ENCODE data around the gene SLC16A1. TPM values are rescaled to one million over a fixed set of nuclear protein-coding genes. Genes with fewer than 3 reads are reported as not detected.

SLC16A1 gene
- total and polyA plus RNA-seq, 2 donors (not counting 3 experiments of a cell fraction or from before 2014, with no cell fraction given), result 148 to 188 TPM

DNA sequence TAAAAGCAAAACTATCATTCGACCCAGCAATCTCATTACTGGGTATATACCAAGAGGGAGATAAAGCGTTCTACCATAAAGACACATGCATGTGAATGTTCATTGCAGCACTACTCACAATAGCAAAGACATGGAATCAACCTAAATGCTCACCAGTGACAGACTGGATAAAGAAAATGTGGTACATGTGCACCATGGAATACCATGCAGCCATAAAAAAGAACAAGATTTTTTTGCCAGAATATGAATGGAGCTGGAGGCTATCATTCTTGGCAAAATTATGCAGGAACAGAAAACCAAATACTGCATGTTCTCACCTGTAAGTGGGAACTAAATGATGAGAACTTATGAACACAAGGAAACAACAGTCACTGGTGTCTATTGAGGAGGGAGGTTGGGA lies 79.7 kb downstream of the SLC16A1 start:
- H3K27ac ChIP-seq (ENCODE audit: insufficient read depth, low read depth, low read length), result no peak overlapping the region
- no peaks in the 10 kb centered on the region for H4K20me1 ChIP-seq (replicated peaks; ENCODE audit: control insufficient read depth, extremely low read depth, insufficient read depth, low read length)
- no peak overlapping the region for H3K4me2 ChIP-seq (ENCODE audit: insufficient read depth, low read length)
- POLR2A ChIA-PET, result interaction anchor here (0.6 kb wide), 1 partner anchor 183 kb away, joined by 3 read pairs; no protein-coding TSS in a partner anchor
- no peaks in the 10 kb centered on the region for H3K27me3 ChIP-seq (ENCODE audit: control insufficient read depth in 2 of 2, insufficient read depth in 2 of 2, low read length in 2 of 2)
- no peak overlapping the region for H2AFZ ChIP-seq (ENCODE audit: low read depth, low read length)
- no peak overlapping the region for H3K4me3 ChIP-seq (replicated peaks in 1 of 3; ENCODE audit: insufficient read depth in 1 of 3, low read depth in 1 of 3, low read length in 3 of 3)
- dilution Hi-C loops (cut with MboI; ENCODE audit: extremely low pct_ligation_motif_present, low sequenced_read_pairs), result no loop called here
- TF ChIP-seq EZH2 (IDR thresholded peaks at IDR 0.05; ENCODE audit: borderline replicate concordance, low read depth, low read length, severe bottlenecking), result no peak
- no peak for TF ChIP-seq FOS (IDR thresholded peaks at IDR 0.05; ENCODE audit: borderline replicate concordance, insufficient read depth, low read length)
- no peak for TF ChIP-seq GATA2 (IDR thresholded peaks at IDR 0.05; ENCODE audit: insufficient read depth, insufficient read length, low read depth, low read length)
- TF ChIP-seq, protein P1, sequence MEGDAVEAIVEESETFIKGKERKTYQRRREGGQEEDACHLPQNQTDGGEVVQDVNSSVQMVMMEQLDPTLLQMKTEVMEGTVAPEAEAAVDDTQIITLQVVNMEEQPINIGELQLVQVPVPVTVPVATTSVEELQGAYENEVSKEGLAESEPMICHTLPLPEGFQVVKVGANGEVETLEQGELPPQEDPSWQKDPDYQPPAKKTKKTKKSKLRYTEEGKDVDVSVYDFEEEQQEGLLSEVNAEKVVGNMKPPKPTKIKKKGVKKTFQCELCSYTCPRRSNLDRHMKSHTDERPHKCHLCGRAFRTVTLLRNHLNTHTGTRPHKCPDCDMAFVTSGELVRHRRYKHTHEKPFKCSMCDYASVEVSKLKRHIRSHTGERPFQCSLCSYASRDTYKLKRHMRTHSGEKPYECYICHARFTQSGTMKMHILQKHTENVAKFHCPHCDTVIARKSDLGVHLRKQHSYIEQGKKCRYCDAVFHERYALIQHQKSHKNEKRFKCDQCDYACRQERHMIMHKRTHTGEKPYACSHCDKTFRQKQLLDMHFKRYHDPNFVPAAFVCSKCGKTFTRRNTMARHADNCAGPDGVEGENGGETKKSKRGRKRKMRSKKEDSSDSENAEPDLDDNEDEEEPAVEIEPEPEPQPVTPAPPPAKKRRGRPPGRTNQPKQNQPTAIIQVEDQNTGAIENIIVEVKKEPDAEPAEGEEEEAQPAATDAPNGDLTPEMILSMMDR (IDR thresholded peaks at IDR 0.05; ENCODE audit: extremely low read depth in 1 of 2, insufficient read depth in 1 of 2, low read depth in 1 of 2, low read length in 2 of 2), result no peak
- no peaks in the 10 kb centered on the region for H3K4me1 ChIP-seq (ENCODE audit: control insufficient read depth, extremely low read depth, insufficient read depth, low read length)
- FAIRE-seq, result no peak
- DNase-seq (ENCODE audit: low read depth, low spot score), result no peak
- intact Hi-C loops (cut with micrococcal nuclease), result no loop called here
- no TSS peak for BruUV-seq (replicated peaks)
- CTCF ChIA-PET, result interaction anchor here (1.2 to 6.9 kb wide), 2 partner anchors 166 to 197 kb away, joined by 4 to 74 read pairs; partner anchors contain the start of gene LRIG2
- no peaks in the 10 kb centered on the region for H3K36me3 ChIP-seq (ENCODE audit: control insufficient read depth in 2 of 2, extremely low read depth in 1 of 2, insufficient read depth in 2 of 2, low read length in 2 of 2)
- H3K9ac ChIP-seq (replicated peaks; ENCODE audit: extremely low read depth, insufficient read depth, low read length), result no peak overlapping the region
- H3K9me1 ChIP-seq (replicated peaks; ENCODE audit: control insufficient read depth, extremely low read depth, insufficient read depth, low read length), result no peaks in the 10 kb centered on the region
- H3K9me3 ChIP-seq (replicated peaks; ENCODE audit: control insufficient read depth, insufficient read depth, low read length), result no peaks in the 10 kb centered on the region
- no peaks in the 10 kb centered on the region for H3K79me2 ChIP-seq (ENCODE audit: control insufficient read depth, insufficient read depth, low read length)

DNA sequence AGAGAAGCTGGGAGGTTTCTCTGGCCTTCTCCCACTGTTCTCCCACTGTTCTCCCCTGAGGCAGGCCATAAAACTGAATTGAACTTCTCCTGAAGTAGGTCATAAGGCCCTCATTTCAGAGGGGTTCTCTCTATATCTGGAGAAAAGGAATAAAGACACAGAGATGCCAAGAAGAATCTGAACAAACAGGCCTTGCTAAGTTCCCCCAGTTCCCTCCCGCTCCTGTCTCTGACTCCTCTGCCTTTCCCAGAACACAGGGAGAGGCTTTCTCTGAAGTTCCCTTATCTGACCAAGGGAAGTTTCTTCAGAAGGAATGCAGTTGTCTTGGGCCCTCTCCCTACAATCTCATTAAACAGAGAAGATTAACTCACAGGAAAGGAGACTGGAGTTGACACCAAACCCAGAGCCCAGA lies 83.4 kb downstream of the SLC16A1 start:
- no peak for TF ChIP-seq EZH2 (IDR thresholded peaks at IDR 0.05; ENCODE audit: borderline replicate concordance, low read depth, low read length, severe bottlenecking)
- no peak for TF ChIP-seq MYC (IDR thresholded peaks at IDR 0.05; ENCODE audit: low read depth, low read length)
- no peak for TF ChIP-seq FOS (IDR thresholded peaks at IDR 0.05; ENCODE audit: borderline replicate concordance, insufficient read depth, low read length)
- TF ChIP-seq, protein P1 (IDR thresholded peaks at IDR 0.05; ENCODE audit: extremely low read depth in 1 of 2, insufficient read depth in 1 of 2, low read depth in 1 of 2, low read length in 2 of 2), result no peak
- TF ChIP-seq, protein P2, sequence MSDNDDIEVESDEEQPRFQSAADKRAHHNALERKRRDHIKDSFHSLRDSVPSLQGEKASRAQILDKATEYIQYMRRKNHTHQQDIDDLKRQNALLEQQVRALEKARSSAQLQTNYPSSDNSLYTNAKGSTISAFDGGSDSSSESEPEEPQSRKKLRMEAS (IDR thresholded peaks at IDR 0.05; ENCODE audit: insufficient read depth, insufficient read length), result no peak
- TF ChIP-seq JUN (IDR thresholded peaks at IDR 0.05; ENCODE audit: borderline replicate concordance, insufficient read depth, insufficient read length, low read depth), result no peak
- intact Hi-C loops (cut with micrococcal nuclease) (no loop called here), dilution Hi-C loops (cut with MboI; ENCODE audit: extremely low pct_ligation_motif_present, low sequenced_read_pairs) (no loop called here)
- POLR2A ChIA-PET, result no interaction called here
- Histone ChIP-seq H2AFZ (ENCODE audit: low read depth, low read length) (peak overlapping the region; percentile 38), H3K36me3 (ENCODE audit: control insufficient read depth in 2 of 2, extremely low read depth in 1 of 2, insufficient read depth in 2 of 2, low read length in 2 of 2) (no peaks in the 10 kb centered on the region), H3K79me2 (ENCODE audit: control insufficient read depth, insufficient read depth, low read length) (no peaks in the 10 kb centered on the region), H3K9me3 (replicated peaks; ENCODE audit: control insufficient read depth, insufficient read depth, low read length) (no peaks in the 10 kb centered on the region), H3K4me2 (ENCODE audit: insufficient read depth, low read length) (no peak overlapping the region), H3K4me1 (ENCODE audit: control insufficient read depth, extremely low read depth, insufficient read depth, low read length) (peaks cover 23% of the 10 kb centered on the region), H3K9ac (replicated peaks; ENCODE audit: extremely low read depth, insufficient read depth, low read length) (no peak overlapping the region), H3K4me3 (replicated peaks in 1 of 3; ENCODE audit: insufficient read depth in 1 of 3, low read depth in 1 of 3, low read length in 3 of 3) (no peak overlapping the region), H3K27ac (ENCODE audit: insufficient read depth, low read depth, low read length) (no peak overlapping the region), H3K9me1 (replicated peaks; ENCODE audit: control insufficient read depth, extremely low read depth, insufficient read depth, low read length) (no peaks in the 10 kb centered on the region), H4K20me1 (replicated peaks; ENCODE audit: control insufficient read depth, extremely low read depth, insufficient read depth, low read length) (no peaks in the 10 kb centered on the region), H3K27me3 (ENCODE audit: control insufficient read depth in 2 of 2, insufficient read depth in 2 of 2, low read length in 2 of 2) (no peaks in the 10 kb centered on the region)
- CTCF ChIA-PET, result no interaction called here
- no peak for FAIRE-seq
- DNase-seq (ENCODE audit: low read depth, low spot score), result no peak
- no TSS peak for BruUV-seq (replicated peaks)

All from endothelial cell of umbilical vein (primary cell).